Ovary (tissue), 3 donors: ENCODE measurements around the gene DENND2A.

Experiments used
- POLR2A ChIP-seq: fragments of 450-650 bp; IDR thresholded peaks from one replicate; pipeline ENCODE4 v1.6.1; 2017; ENCODE audit warnings: antibody characterized with exemption, mild to moderate bottlenecking, moderate library complexity
- TF ChIP-seq, protein P1 (sequence below), 3 donors: fragments of 450-650 bp in 2 of 3; fragments of 200-600 bp in 1 of 3; IDR thresholded peaks; one replicate each; pipeline versions ENCODE4 v1.5.1 to v1.8.0; 2016 to 2022; ENCODE audit warnings: antibody characterized with exemption in 3 of 3, mild to moderate bottlenecking in 1 of 3
- donor health status: DM: no; HTN: no; CAD: no.

DNA sequence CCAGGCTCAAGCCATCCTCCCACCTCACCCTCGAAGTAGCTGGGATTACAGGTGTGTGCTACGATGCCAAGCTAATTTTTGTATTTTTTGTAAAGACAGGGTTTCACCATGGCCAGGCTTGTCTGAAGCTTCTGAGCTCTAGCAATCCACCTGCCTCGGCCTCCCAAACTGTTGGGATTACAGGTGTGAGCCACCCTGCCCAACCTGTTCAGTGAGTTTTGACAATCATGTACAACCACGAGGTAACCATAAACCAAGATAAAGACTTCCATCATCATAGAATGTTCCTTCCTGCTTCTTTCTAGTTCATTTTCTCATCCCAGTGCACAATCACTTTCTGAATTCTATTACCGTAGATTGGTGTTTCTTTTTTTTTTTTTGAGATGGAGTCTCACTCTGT, 130.8 kb downstream of the DENND2A start:
- TF ChIP-seq, protein P1, sequence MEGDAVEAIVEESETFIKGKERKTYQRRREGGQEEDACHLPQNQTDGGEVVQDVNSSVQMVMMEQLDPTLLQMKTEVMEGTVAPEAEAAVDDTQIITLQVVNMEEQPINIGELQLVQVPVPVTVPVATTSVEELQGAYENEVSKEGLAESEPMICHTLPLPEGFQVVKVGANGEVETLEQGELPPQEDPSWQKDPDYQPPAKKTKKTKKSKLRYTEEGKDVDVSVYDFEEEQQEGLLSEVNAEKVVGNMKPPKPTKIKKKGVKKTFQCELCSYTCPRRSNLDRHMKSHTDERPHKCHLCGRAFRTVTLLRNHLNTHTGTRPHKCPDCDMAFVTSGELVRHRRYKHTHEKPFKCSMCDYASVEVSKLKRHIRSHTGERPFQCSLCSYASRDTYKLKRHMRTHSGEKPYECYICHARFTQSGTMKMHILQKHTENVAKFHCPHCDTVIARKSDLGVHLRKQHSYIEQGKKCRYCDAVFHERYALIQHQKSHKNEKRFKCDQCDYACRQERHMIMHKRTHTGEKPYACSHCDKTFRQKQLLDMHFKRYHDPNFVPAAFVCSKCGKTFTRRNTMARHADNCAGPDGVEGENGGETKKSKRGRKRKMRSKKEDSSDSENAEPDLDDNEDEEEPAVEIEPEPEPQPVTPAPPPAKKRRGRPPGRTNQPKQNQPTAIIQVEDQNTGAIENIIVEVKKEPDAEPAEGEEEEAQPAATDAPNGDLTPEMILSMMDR (IDR thresholded peaks at IDR 0.05): no peak
- TF ChIP-seq POLR2A: no peak
